ENCODE measurements around the gene ADGRB2.

Gene ADGRB2

GRCh38 chr1:31727195-31727594 lies 36.9 kb downstream of the ADGRB2 start:
- H3K4me3 Mint-ChIP-seq = no peak overlapping the region
- ATAC-seq = no peak

DNA sequence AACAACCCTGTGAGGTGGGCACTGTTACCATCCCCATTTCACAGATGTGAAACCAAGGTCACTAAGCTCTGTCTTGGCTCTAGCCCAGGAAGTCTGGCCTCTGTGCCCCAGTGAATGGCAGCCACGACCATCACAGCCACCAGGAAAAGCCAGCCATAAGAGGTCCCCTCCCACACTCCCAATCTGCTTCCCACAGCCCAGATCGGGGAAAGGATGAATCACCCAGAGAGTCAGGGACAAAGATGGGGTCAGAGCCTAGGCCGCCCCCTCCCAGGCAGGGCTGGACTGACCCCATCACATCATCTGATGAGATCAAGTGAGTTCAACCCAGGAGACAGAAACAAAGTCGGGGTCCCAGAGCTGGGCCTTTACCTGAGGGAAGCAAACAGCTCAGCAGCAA lies 37.4 kb downstream of the ADGRB2 start:
- Mint-ChIP-seq H3K4me3 (no peak overlapping the region), H3K4me1 (no peaks in the 10 kb centered on the region), H3K36me3 (ENCODE audit: low read depth) (no peaks in the 10 kb centered on the region), H3K27me3 (peaks cover 1% of the 10 kb centered on the region), H3K27ac (no peak overlapping the region), H3K9me3 (no peaks in the 10 kb centered on the region)
- ATAC-seq (no peak), DNase-seq (no peak)

More at GRCh38 chr1:31727195-31727594, 36.9 kb downstream of the ADGRB2 start:
- Mint-ChIP-seq H3K4me1 (no peaks in the 10 kb centered on the region), H3K27me3 (no peaks in the 10 kb centered on the region), H3K36me3 (ENCODE audit: low read depth) (no peaks in the 10 kb centered on the region), H3K9me3 (no peaks in the 10 kb centered on the region), H3K27ac (no peak overlapping the region)
- DNase-seq = no peak

DNA sequence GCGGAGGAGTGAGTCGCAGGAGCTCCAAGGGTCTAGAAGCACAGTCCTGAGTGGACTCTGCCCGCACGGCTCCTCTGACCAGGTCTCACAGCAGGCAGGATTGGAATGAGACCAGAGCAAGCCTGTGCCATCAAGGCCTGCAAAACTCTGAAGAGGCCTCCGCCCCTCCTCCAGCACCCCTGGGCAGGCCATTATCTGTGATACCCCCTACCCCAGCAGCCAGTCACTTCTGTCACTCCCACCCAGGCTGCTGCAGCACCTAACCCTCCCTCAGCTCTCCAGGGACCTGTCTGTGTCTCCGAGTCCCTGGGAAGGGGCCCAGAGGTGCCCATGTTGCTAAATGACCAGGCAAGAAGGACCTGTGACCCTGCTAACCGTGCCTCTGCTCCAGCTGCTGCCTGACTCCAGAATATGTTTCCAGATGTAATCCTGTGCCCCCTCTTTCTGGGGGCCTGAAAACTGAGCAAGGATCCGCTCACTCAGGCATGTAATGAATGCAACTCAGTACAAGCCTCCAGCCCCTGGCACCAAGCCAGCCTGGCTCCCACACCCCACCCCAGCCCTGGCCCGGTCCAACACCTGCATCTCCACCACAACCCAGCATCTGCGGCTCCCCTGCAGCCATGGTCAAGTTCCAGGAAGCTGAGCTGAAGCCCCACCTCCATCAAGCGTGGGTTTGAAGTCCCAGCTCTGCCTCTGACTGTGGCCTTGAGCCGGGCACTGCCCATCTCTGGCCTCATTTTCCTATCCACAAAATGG lies 38.2 kb downstream of the ADGRB2 start:
- peaks cover 3% of the 10 kb centered on the region for H3K27me3 Mint-ChIP-seq
- H3K9me3 Mint-ChIP-seq = no peaks in the 10 kb centered on the region
- ATAC-seq (no peak), DNase-seq (no peak)
- H3K4me3 Mint-ChIP-seq = no peak overlapping the region
- H3K36me3 Mint-ChIP-seq (ENCODE audit: low read depth) = no peaks in the 10 kb centered on the region
- no peak overlapping the region for H3K27ac Mint-ChIP-seq
- no peaks in the 10 kb centered on the region for H3K4me1 Mint-ChIP-seq

DNA sequence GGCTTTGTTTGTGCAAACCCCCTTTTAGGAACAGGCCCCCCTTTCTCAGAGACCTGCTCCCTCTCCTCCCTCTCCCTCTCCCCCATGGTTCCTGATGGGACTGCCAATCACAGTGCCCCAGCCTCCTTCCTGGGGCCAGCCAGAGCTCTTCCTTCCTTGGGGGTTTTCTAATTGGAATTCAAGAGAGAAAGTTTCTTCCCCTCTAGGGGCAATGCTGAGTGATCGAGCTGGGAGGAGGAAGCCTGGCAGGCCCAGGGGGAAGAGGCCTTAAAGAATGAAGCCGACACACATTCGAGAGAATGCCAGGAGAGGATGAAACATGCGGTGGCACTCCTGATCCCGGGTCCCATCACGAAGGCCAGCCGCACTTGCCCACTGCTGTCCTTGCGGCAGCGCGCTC lies 39.0 kb downstream of the ADGRB2 start:
- H3K9me3 Mint-ChIP-seq = no peaks in the 10 kb centered on the region
- peaks cover 3% of the 10 kb centered on the region for H3K27me3 Mint-ChIP-seq
- no peak for ATAC-seq
- DNase-seq = no peak
- no peak overlapping the region for H3K4me3 Mint-ChIP-seq
- no peak overlapping the region for H3K27ac Mint-ChIP-seq
- H3K4me1 Mint-ChIP-seq = no peaks in the 10 kb centered on the region
- H3K36me3 Mint-ChIP-seq (ENCODE audit: low read depth) = no peaks in the 10 kb centered on the region

GRCh38 chr1:31723828-31724359 lies 40.2 kb downstream of the ADGRB2 start:
- H3K36me3 Mint-ChIP-seq (ENCODE audit: low read depth) = no peaks in the 10 kb centered on the region
- ATAC-seq (no peak), DNase-seq (peak; percentile 56)
- H3K27me3 Mint-ChIP-seq = peaks cover 6% of the 10 kb centered on the region
- no peak overlapping the region for H3K4me3 Mint-ChIP-seq
- no peaks in the 10 kb centered on the region for H3K9me3 Mint-ChIP-seq
- H3K27ac Mint-ChIP-seq = no peak overlapping the region
- no peaks in the 10 kb centered on the region for H3K4me1 Mint-ChIP-seq

DNA sequence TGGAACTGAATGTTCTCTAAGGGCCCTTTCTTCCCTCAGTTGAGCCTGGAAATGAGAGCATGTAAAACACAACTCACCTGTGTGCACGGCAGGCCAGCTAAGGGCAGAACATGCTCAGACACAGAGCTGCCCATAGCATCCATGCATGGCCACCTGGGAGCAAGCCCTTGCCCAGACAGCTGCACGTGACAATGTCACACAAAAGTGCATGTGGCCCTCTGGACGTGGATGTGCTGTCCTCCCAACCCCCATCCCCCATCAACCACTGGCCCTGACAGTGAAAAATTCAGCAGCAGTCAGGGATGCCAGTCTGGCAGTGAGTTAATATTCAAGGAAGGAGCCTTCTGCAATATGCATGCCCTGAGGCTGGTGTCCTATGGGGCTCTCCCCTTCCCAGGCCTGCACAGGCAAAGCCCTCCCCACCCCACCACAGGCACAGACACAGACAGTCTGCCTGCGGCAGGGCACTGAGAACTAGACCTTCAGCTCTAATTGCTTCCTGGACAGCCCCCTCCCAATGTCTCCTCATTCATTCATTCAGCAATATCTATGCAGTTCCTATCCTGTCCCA lies 45.7 kb downstream of the ADGRB2 start:
- peaks cover 11% of the 10 kb centered on the region for H3K4me1 Mint-ChIP-seq
- H3K36me3 Mint-ChIP-seq (ENCODE audit: low read depth) = no peaks in the 10 kb centered on the region
- no peak for DNase-seq
- H3K27me3 Mint-ChIP-seq = peaks cover 44% of the 10 kb centered on the region
- H3K27ac Mint-ChIP-seq = no peak overlapping the region
- H3K4me3 Mint-ChIP-seq = no peak overlapping the region
- no peak for ATAC-seq
- no peaks in the 10 kb centered on the region for H3K9me3 Mint-ChIP-seq

GRCh38 chr1:31717341-31717740 lies 46.8 kb downstream of the ADGRB2 start:
- no peaks in the 10 kb centered on the region for H3K9me3 Mint-ChIP-seq
- no peak overlapping the region for H3K4me3 Mint-ChIP-seq
- H3K27me3 Mint-ChIP-seq = peaks cover 48% of the 10 kb centered on the region
- DNase-seq = no peak
- H3K4me1 Mint-ChIP-seq = peaks cover 11% of the 10 kb centered on the region
- ATAC-seq = no peak
- H3K27ac Mint-ChIP-seq = no peak overlapping the region
- no peaks in the 10 kb centered on the region for H3K36me3 Mint-ChIP-seq (ENCODE audit: low read depth)

GRCh38 chr1:31715873-31716220 lies 48.3 kb downstream of the ADGRB2 start:
- no peaks in the 10 kb centered on the region for H3K9me3 Mint-ChIP-seq
- no peak overlapping the region for H3K4me3 Mint-ChIP-seq
- H3K27me3 Mint-ChIP-seq = peaks cover 51% of the 10 kb centered on the region
- no peak for DNase-seq
- H3K27ac Mint-ChIP-seq = no peak overlapping the region
- no peak for ATAC-seq
- H3K4me1 Mint-ChIP-seq = peaks cover 11% of the 10 kb centered on the region
- H3K36me3 Mint-ChIP-seq (ENCODE audit: low read depth) = no peaks in the 10 kb centered on the region

GRCh38 chr1:31715087-31715872 lies 48.9 kb downstream of the ADGRB2 start:
- H3K36me3 Mint-ChIP-seq (ENCODE audit: low read depth) = no peaks in the 10 kb centered on the region
- H3K27ac Mint-ChIP-seq = no peak overlapping the region
- H3K27me3 Mint-ChIP-seq = peaks cover 51% of the 10 kb centered on the region
- H3K4me1 Mint-ChIP-seq = peaks cover 11% of the 10 kb centered on the region
- H3K9me3 Mint-ChIP-seq = no peaks in the 10 kb centered on the region
- DNase-seq (peak; percentile 64), ATAC-seq (peak; percentile 35)
- peak overlapping the region; percentile 63 for H3K4me3 Mint-ChIP-seq

DNA sequence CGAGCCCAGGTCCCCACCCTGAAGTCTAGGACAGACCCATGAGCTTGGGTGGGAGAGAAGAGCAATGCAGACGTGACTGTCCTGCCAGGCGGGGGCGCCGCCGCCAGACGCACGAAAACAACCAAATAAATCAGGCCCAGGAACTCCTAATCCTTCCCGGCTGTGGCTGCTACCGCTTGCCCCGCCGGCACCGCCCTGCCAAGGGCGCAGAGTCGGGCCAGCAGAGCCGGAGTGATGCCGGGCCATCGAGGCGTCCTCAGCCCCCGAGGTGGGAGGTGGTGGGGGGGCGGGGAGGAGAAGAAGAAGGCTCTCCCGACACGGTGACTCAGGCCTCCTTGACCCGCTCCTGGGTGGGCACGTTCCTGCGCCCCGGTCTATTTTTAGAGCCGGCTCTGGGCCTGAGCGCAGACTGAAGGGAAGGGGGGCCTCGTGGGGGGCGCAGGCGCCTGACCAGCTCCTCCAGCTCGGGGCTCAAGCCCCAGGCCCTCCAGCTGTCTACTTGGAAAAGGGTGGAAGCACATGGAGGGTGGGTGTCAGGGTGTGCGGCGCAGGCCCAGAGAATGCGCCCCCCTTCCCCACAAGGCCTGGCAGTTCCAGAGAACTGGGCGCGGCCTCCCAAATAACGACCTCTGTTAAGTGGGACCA lies 49.6 kb downstream of the ADGRB2 start:
- peak overlapping the region; percentile 35 for H3K4me3 Mint-ChIP-seq
- H3K9me3 Mint-ChIP-seq = no peaks in the 10 kb centered on the region
- DNase-seq (peak; percentile 31), ATAC-seq (peak; percentile 26)
- peaks cover 11% of the 10 kb centered on the region for H3K4me1 Mint-ChIP-seq
- H3K27me3 Mint-ChIP-seq = peaks cover 51% of the 10 kb centered on the region
- H3K27ac Mint-ChIP-seq = no peak overlapping the region
- H3K36me3 Mint-ChIP-seq (ENCODE audit: low read depth) = no peaks in the 10 kb centered on the region

DNA sequence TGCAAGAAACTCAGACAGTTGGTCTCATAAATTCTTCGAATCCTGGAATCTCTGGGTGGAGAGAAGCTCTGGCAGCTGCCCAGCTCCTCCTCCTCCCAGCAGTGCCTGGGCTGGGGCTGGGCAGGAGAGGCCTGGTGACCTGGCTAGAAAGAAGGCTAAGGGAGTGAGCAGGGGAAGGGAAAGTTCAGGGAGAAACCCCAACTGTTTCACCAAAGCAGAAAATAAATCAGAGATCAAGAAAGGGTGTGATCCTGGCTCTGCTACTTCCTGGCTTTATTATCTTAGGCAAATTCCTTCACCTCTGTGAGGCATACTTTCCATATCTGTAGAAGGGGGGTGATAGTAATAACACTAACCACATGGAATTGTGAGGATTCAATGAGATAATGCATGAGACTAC lies 51.5 kb downstream of the ADGRB2 start:
- Mint-ChIP-seq H3K9me3 (no peaks in the 10 kb centered on the region), H3K27ac (no peak overlapping the region)

DNA sequence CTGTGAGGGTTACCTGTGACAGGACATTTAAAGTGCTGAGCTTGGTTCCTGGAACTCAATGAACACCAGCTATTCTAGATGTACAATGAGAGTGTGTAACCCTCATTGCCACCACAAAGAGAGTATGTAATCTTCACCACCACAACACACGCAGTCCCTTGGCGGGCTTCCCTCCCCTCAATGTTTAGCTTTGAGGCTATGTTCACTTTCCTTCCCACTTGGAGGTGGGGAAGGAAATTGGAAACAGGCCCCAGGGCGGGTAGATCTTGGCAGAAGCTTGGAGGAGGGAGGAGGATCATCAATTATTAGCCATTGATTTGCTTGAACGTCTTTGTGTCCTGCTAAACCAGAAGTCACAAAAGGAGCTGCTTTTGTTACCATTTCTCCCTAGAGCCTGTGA lies 52.1 kb downstream of the ADGRB2 start:
- peaks cover 53% of the 10 kb centered on the region for H3K27me3 Mint-ChIP-seq
- no peaks in the 10 kb centered on the region for H3K36me3 Mint-ChIP-seq (ENCODE audit: low read depth)
- DNase-seq = no peak

More for the DNA sequence above, 51.5 kb downstream of the ADGRB2 start:
- no peaks in the 10 kb centered on the region for H3K36me3 Mint-ChIP-seq (ENCODE audit: low read depth)
- H3K4me1 Mint-ChIP-seq = peaks cover 23% of the 10 kb centered on the region
- DNase-seq (no peak), ATAC-seq (no peak)
- H3K4me3 Mint-ChIP-seq = no peak overlapping the region
- peaks cover 54% of the 10 kb centered on the region for H3K27me3 Mint-ChIP-seq

DNA sequence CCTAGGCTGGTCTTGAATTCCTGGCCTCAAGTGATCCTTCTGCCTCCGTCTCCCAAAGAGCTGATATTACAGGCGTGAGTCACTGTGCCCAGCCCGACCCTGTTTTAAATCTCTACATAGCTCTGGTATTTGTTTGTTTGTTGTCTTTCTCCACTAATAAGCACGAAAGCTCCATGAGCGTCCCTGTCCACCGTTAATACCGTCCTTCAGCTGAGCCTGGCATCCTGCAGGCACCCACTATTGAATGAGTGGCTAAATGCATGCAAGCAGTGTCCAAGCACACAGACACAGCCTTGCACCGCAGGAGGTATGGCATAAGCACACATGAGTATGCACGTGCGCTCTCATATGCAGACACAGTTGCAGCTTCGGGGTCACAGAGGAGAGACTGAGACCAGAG lies 55.8 kb downstream of the ADGRB2 start:
- Mint-ChIP-seq H3K36me3 (ENCODE audit: low read depth) (no peaks in the 10 kb centered on the region), H3K27me3 (peaks cover 51% of the 10 kb centered on the region), H3K4me1 (peaks cover 38% of the 10 kb centered on the region), H3K9me3 (no peaks in the 10 kb centered on the region), H3K27ac (no peak overlapping the region), H3K4me3 (no peak overlapping the region)
- DNase-seq (no peak), ATAC-seq (no peak)

More for the DNA sequence above, 52.1 kb downstream of the ADGRB2 start:
- H3K4me3 Mint-ChIP-seq = no peak overlapping the region
- H3K4me1 Mint-ChIP-seq = peaks cover 28% of the 10 kb centered on the region
- ATAC-seq = no peak
- H3K27ac Mint-ChIP-seq = no peak overlapping the region
- H3K9me3 Mint-ChIP-seq = no peaks in the 10 kb centered on the region

DNA sequence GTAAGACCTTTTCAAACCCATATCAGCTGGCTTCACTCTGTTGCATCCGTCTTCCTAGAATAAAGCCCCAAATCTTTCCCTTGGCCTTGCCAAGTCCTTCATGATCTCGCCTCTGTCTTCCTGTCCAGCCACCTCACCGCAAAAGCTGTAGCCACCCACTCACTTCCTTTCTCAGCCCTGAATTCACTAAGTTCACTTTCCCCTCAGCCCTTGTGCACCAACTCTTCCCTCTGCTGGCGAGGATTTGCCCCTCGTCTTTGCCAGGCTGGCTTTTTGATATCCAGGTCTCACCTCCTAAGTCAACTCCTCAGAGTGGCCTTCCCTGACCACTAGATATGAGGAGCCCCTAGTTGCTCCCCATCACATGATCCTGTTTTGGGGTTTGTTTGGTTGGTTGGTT lies 56.4 kb downstream of the ADGRB2 start:
- ATAC-seq (no peak), DNase-seq (peak; percentile 26)
- Mint-ChIP-seq H3K9me3 (no peaks in the 10 kb centered on the region), H3K4me1 (peaks cover 38% of the 10 kb centered on the region), H3K4me3 (peak overlapping the region; percentile 2), H3K27ac (no peak overlapping the region), H3K27me3 (peaks cover 53% of the 10 kb centered on the region), H3K36me3 (ENCODE audit: low read depth) (no peaks in the 10 kb centered on the region)

All from activated naive CD8-positive, alpha-beta T cell treated with anti-CD3 and anti-CD28 coated beads, Interleukin-2, amount 50 U/mL, for 24 hours (primary cell).